BLaER1 (cell line): Measurements from ENCODE around the gene LMOD3.
A peak's percentile ranks its signal among the peaks of the same experiment; 100 is the strongest.

Source experiments
- H3K27ac ChIP-seq: shearing (Covaris generic); formaldehyde crosslinking; 2 replicates; pipeline ENCODE4 v1.8.1; 2022
- H3K27me3 ChIP-seq: shearing (Covaris generic); formaldehyde crosslinking; 2 replicates; pipeline ENCODE4 v1.8.1; 2022
- H3K36me3 ChIP-seq: shearing (Covaris generic); formaldehyde crosslinking; 2 replicates; pipeline ENCODE4 v1.8.1; 2022
- H3K4me1 ChIP-seq: shearing (Covaris generic); formaldehyde crosslinking; 2 replicates; pipeline ENCODE4 v1.8.1; 2022
- H3K4me2 ChIP-seq: shearing (Covaris generic); formaldehyde crosslinking; 2 replicates; pipeline ENCODE4 v1.8.1; 2022
- H3K4me3 ChIP-seq: shearing (Covaris generic); formaldehyde crosslinking; 2 replicates; pipeline ENCODE4 v1.8.1; 2022
- H3K9ac ChIP-seq: shearing (Covaris generic); formaldehyde crosslinking; 2 replicates; pipeline ENCODE4 v1.8.1; 2022
- H3K9me3 ChIP-seq: shearing (Covaris generic); formaldehyde crosslinking; 2 replicates; pipeline ENCODE4 v1.8.1; 2022
- H4K20me1 ChIP-seq: shearing (Covaris generic); formaldehyde crosslinking; 2 replicates; pipeline ENCODE4 v1.8.1; 2022
- Cebpa-rat ChIP-seq: shearing (Covaris generic); IDR thresholded peaks from 2 replicates; pipeline ENCODE4 v1.8.1; 2022

The LMOD3 gene

DNA sequence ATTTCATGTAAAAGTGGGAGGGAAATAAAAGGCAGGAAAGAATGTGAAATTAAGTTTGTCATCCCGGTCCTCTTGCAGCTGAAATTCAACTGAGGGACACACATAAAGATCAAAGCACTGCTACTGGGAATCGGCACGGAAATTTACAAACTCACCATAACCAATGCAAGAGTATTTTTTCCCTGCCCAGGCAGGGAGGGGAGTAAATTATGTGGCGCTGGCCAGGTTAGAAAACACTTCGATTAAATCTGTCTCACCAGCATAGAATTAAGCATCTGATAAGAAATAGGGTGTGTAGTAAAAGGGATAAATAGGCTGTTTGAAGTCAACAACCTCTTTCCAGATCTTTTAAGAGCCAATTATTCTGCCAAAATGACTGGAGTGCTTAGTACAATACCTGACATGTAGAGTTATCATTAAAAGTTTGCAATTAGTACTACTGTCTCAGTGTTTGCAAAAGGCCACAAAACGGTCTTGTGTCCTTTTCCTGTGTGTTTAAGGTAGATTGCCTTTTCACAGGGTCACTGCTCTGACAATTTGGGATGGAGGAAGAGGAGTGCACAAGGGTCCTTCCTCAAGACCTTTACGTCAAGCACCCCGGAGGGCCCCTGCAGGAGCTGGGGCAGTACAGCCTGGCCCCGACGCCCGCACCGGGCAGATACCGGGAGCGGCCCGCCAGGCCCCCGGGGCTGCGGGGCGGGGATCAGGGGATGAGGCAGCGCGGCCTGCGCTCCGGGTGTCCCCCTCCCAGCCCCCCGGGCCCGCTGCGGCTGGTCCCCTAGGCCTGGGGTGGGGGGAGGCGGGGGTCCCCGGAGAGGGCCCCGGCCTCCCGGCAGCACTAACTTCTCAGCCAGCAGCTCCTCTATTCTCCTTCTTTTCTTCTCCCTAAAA is 42.9 kb downstream of the LMOD3 start:
- H3K4me1 ChIP-seq = peaks cover 61% of the 10 kb centered on the region
- H3K4me3 ChIP-seq = peak overlapping the region; percentile 89
- no peaks in the 10 kb centered on the region for H3K27me3 ChIP-seq
- TF ChIP-seq Cebpa-rat = no peak
- peaks cover 16% of the 10 kb centered on the region for H4K20me1 ChIP-seq
- peak overlapping the region; percentile 93 for H3K27ac ChIP-seq
- H3K36me3 ChIP-seq = peaks cover 19% of the 10 kb centered on the region
- peak overlapping the region; percentile 95 for H3K9ac ChIP-seq
- no peaks in the 10 kb centered on the region for H3K9me3 ChIP-seq
- H3K4me2 ChIP-seq = peak overlapping the region; percentile 97

DNA sequence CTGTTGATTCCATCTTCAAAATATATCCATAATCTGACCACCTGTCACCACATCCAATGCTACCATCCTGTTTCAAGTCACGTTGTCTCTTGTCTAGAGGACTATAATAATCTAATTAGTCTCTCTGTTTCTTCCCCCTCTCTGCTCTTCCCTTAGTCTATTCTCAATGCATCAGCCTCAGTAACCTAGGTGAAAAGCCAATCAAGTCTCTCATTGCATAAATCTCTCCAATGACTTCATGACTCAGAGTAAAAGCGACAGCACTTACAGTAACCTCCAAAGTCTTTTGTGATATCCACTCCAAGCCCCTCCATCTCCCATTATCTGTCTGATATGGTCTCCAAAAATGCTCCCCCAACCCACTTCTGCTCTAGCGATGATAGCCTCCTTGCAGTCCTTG is 49.5 kb downstream of the LMOD3 start:
- no peaks in the 10 kb centered on the region for H3K9me3 ChIP-seq
- TF ChIP-seq Cebpa-rat = no peak
- H3K4me3 ChIP-seq = no peak overlapping the region
- no peak overlapping the region for H3K9ac ChIP-seq
- no peak overlapping the region for H3K27ac ChIP-seq
- H3K27me3 ChIP-seq = no peaks in the 10 kb centered on the region
- H4K20me1 ChIP-seq = peaks cover 15% of the 10 kb centered on the region
- H3K4me1 ChIP-seq = peaks cover 17% of the 10 kb centered on the region
- peaks cover 62% of the 10 kb centered on the region for H3K36me3 ChIP-seq
- no peak overlapping the region for H3K4me2 ChIP-seq

DNA sequence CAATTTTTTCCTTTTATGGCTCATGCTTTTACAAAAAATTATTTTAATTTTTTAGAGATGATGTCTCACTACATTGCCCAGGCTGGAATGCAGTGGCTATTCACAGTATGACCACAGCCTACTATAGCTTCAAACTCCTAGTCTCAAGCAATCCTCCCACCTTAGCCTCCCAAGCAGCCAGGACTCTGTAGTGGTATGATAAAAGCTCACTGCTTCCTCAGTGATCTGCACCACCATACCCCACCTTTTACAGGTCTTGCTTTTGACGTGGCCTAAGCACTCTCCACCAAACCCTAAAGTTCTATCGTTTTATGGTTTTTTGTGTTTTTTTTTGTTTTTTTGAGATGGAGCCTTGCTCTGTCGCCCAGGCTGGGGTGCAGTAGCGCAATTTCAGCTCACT is 56.3 kb downstream of the LMOD3 start:
- H3K4me3 ChIP-seq = no peak overlapping the region
- peaks cover 46% of the 10 kb centered on the region for H3K36me3 ChIP-seq
- no peaks in the 10 kb centered on the region for H3K27me3 ChIP-seq
- H4K20me1 ChIP-seq = no peaks in the 10 kb centered on the region
- no peak overlapping the region for H3K9ac ChIP-seq
- H3K4me1 ChIP-seq = peaks cover 35% of the 10 kb centered on the region
- H3K4me2 ChIP-seq = no peak overlapping the region; the same call in 1 of the 2 replicates
- TF ChIP-seq Cebpa-rat = no peak
- no peak overlapping the region for H3K27ac ChIP-seq
- no peaks in the 10 kb centered on the region for H3K9me3 ChIP-seq

DNA sequence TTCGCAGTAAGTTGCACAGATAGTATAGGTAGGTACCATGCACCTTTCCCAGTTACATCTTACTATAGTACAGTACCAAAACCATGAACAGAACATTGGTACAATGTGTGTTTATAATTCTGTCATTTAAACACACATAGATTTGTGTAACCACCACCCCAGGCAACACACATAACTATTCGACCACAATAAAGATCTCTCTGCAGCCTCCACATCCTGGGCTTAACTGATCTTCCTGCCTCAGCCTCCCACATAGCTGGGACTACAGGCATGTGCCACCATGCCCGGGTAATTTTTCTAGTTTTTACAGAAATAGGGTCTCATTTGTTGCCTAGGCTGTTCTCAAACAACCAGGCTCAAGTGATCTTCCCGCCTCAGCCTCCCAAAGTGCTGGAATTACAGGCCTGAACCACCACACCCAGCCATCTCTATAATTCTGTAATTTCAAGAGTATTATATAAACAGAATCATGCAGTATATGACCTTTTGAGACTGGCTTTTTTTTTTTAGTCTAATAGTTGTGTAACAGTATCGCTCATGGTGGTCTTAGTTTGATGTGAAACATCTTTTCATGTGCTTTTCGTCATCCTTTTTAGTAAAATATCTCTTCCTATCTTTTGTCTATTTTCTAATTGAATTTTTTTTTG is 57.0 kb downstream of the LMOD3 start:
- Histone ChIP-seq H3K27ac (no peak overlapping the region), H3K4me3 (no peak overlapping the region), H3K36me3 (peaks cover 46% of the 10 kb centered on the region)

DNA sequence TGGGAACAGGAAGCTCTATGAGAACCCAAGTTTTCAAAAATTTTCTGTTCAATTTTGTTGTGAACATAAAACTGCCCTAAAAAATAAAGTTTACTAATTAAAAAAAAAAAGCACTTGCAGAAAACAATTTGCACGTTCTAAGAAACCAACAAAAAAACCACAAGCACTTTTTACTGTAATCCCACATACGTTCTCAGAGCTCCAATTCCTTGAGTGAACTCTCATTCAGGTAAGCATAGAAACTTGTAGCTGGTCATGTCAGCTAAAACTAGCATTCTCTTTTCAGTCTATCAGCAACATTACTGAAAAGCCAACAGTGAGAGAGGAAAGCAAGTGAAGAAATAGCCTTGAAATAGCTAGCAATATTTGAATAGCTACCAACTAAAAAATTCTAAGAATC is 58.8 kb downstream of the LMOD3 start:
- no peak overlapping the region for H3K4me2 ChIP-seq
- H3K9ac ChIP-seq = no peak overlapping the region
- no peak overlapping the region for H3K4me3 ChIP-seq
- H3K27me3 ChIP-seq = no peaks in the 10 kb centered on the region
- H4K20me1 ChIP-seq = no peaks in the 10 kb centered on the region
- H3K4me1 ChIP-seq = peaks cover 34% of the 10 kb centered on the region
- H3K9me3 ChIP-seq = no peaks in the 10 kb centered on the region
- no peak for TF ChIP-seq Cebpa-rat
- H3K27ac ChIP-seq = no peak overlapping the region
- peaks cover 52% of the 10 kb centered on the region for H3K36me3 ChIP-seq

More for the DNA sequence above, 57.0 kb downstream of the LMOD3 start:
- no peak for TF ChIP-seq Cebpa-rat
- H3K27me3 ChIP-seq = no peaks in the 10 kb centered on the region
- H3K4me1 ChIP-seq = peaks cover 35% of the 10 kb centered on the region
- H3K9me3 ChIP-seq = no peaks in the 10 kb centered on the region
- peak overlapping the region; percentile 50; the same call in 1 of the 2 replicates for H3K4me2 ChIP-seq
- H4K20me1 ChIP-seq = no peaks in the 10 kb centered on the region
- no peak overlapping the region for H3K9ac ChIP-seq

DNA sequence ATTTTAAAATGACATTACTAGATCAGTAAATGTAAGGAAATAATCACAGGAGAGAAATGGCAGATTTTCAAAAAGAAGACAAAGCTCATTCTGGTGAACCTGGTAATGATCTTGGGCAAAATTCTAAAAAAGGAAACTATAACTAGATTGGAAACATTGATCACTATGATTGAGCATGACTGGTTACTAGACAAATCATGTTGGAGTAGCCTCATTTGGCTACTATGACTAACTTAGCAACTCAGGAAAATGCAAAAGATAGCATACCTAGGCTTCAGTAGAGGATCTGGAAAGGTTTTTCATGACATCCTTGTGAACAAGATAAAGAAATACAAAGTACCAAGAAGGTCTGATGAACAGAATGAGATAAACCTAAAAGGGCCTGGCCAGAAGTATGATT is 62.7 kb downstream of the LMOD3 start:
- Histone ChIP-seq H3K4me3 (no peak overlapping the region), H3K9ac (no peak overlapping the region), H3K4me1 (peaks cover 19% of the 10 kb centered on the region), H3K4me2 (no peak overlapping the region), H4K20me1 (no peaks in the 10 kb centered on the region), H3K27ac (no peak overlapping the region), H3K36me3 (peaks cover 62% of the 10 kb centered on the region), H3K9me3 (no peaks in the 10 kb centered on the region), H3K27me3 (no peaks in the 10 kb centered on the region)
- no peak for TF ChIP-seq Cebpa-rat

DNA sequence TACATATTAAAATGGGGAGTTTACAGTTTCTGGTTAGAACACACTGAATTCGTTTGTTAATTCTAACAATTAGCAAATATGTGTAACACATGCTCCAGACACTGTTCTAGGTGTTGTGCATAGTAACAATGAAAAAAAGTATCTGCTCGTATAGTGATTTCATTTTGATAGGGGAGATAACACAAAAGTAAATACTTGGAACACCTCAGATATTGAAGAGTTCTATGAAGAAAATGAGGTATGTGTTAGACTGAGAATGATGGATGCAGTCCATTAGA is 63.5 kb downstream of the LMOD3 start:
- no peak overlapping the region for H3K9ac ChIP-seq
- H3K27me3 ChIP-seq = no peaks in the 10 kb centered on the region
- H4K20me1 ChIP-seq = no peaks in the 10 kb centered on the region
- peak overlapping the region; percentile 68 for H3K4me2 ChIP-seq
- H3K36me3 ChIP-seq = peaks cover 68% of the 10 kb centered on the region
- no peak overlapping the region for H3K4me3 ChIP-seq
- peaks cover 15% of the 10 kb centered on the region for H3K4me1 ChIP-seq
- H3K9me3 ChIP-seq = no peaks in the 10 kb centered on the region
- peak overlapping the region; percentile 42; the same call in 1 of the 2 replicates for H3K27ac ChIP-seq
- TF ChIP-seq Cebpa-rat = no peak

DNA sequence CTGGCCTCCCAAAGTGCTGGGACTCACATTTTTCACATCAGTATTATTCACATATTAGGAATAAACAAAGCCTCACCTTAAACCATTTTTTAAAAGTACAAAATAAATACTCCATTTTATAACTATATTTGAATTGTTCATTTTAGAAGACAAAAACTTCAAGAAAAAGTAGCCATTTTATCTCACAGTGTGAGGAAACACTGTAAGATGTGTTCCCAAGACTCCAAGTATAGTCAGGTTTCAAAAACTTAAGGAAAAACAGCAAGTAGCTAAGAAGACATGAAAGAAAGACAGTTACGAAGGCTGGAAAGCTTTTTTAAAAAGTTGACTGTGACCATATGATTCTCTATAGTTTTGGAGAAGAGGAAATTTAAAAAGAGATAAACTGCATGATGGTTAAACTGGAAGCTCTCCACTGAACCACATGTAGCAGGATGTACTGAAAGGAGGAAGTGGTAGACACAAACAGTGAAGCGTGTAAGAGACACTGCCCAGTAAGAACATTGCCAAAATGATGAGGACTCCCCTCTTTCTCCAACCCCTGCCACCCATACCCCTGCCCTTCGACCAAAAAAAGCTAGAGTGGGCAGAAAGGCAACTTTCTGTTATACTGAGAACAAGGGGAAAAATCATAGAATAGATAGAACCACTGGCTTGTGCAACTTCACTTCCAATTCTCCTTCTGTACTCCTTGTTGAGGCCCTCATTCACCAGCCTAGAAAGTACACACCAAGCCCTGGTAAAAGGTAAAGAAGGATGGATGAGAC is 64.0 kb downstream of the LMOD3 start:
- Histone ChIP-seq H3K4me2 (peak overlapping the region; percentile 68), H3K4me3 (no peak overlapping the region), H4K20me1 (no peaks in the 10 kb centered on the region), H3K9ac (no peak overlapping the region), H3K9me3 (no peaks in the 10 kb centered on the region), H3K36me3 (peaks cover 68% of the 10 kb centered on the region), H3K27me3 (no peaks in the 10 kb centered on the region), H3K4me1 (peaks cover 15% of the 10 kb centered on the region), H3K27ac (peak overlapping the region; percentile 42)
- TF ChIP-seq Cebpa-rat = no peak
